Natural killer cell (primary cell): ENCODE measurements around the gene CCM2L. TPM values are rescaled to one million over a fixed set of nuclear protein-coding genes. Genes with fewer than 3 reads are reported as not detected.

Experiments used
- ATAC-seq, 3 donors: fragments of 150-1000 bp in 2 of 3; fragments of 200-7000 bp in 1 of 3; cut with Tn5 transposase; 1 replicate in 1 of 3; 2 replicates in 2 of 3; pipeline ENCODE4 v1.10.0; 2021; ENCODE audit warnings: mild to moderate bottlenecking in 2 of 3, moderate library complexity in 2 of 3
- DNase-seq, 2 donors: peaks; one replicate each; pipeline versions ENCODE4 v3.0.0 to v3.0.0-alpha.2; 2013 to 2021; ENCODE audit warnings: mixed read lengths in 1 of 2
- H3K27ac ChIP-seq: one replicate; pipeline ENCODE4 v1.5.1; 2013; ENCODE audit warnings: mild to moderate bottlenecking, low read length
- H3K27me3 ChIP-seq: one replicate; pipeline ENCODE4 v1.6.1; 2013; ENCODE audit warnings: low read length; ENCODE audit not compliant: control insufficient read depth, insufficient read depth
- H3K36me3 ChIP-seq: one replicate; pipeline ENCODE4 v1.6.1; 2013; ENCODE audit warnings: low read length; ENCODE audit not compliant: control insufficient read depth, insufficient read depth
- H3K4me1 ChIP-seq: one replicate; pipeline ENCODE4 v1.6.1; 2013; ENCODE audit warnings: low read length; ENCODE audit not compliant: control insufficient read depth, insufficient read depth
- H3K4me3 ChIP-seq: one replicate; pipeline ENCODE4 v1.5.1; 2013; ENCODE audit warnings: low read length
- H3K9me3 ChIP-seq: one replicate; pipeline ENCODE4 v1.6.1; 2013; ENCODE audit warnings: low read length; ENCODE audit not compliant: control insufficient read depth, insufficient read depth
- H3K27ac Mint-ChIP-seq, 2 donors: one replicate each; pipeline ENCODE4 v1.8.0; 2022; ENCODE audit warnings: mild to moderate bottlenecking in 2 of 2, mixed read lengths in 2 of 2, moderate library complexity in 1 of 2
- H3K27me3 Mint-ChIP-seq, 2 donors: one replicate each; pipeline ENCODE4 v1.8.0; 2022; ENCODE audit warnings: low read depth in 2 of 2, mixed read lengths in 2 of 2
- H3K36me3 Mint-ChIP-seq: one replicate; pipeline ENCODE4 v1.8.0; 2022; ENCODE audit warnings: mixed read lengths
- H3K4me1 Mint-ChIP-seq, 2 donors: one replicate each; pipeline ENCODE4 v1.8.0; 2022; ENCODE audit warnings: mixed read lengths in 2 of 2
- H3K4me3 Mint-ChIP-seq: one replicate; pipeline ENCODE4 v1.8.0; 2022; ENCODE audit warnings: mild to moderate bottlenecking, moderate library complexity, mixed read lengths
- H3K9me3 Mint-ChIP-seq, 2 donors: one replicate each; pipeline ENCODE4 v1.8.0; 2022; ENCODE audit warnings: mixed read lengths in 2 of 2
- CTCF ChIP-seq: fragments of 200-600 bp; IDR thresholded peaks from one replicate; pipeline ENCODE4 v1.8.0; 2022; ENCODE audit warnings: antibody characterized with exemption
- WGBS: methylation state at CpG from one replicate; pipeline ENCODE4 v1.1.7; 2013; ENCODE audit warnings: missing lambda C conversion rate; ENCODE audit not compliant: insufficient coverage; 5-methylcytosine and 5-hydroxymethylcytosine counted together
- intact Hi-C: fragments of 100-400 bp; cut with micrococcal nuclease; formaldehyde crosslinking; loops from one replicate; pipeline ENCODE4 v1.14.2; 2022
- total RNA-seq, 4 donors: library from RNA; stranded (reverse); fragments of 120-200 nt in 1 of 4; gene quantifications; one replicate each; pipeline versions ENCODE4 v1.2.3 to v1.2.4, GENCODE V29; 2013 to 2022

Gene CCM2L
- total RNA-seq, 3 donors from 2014 or later (not counting 1 experiment from before 2014, with no cell fraction given) = not detected

DNA sequence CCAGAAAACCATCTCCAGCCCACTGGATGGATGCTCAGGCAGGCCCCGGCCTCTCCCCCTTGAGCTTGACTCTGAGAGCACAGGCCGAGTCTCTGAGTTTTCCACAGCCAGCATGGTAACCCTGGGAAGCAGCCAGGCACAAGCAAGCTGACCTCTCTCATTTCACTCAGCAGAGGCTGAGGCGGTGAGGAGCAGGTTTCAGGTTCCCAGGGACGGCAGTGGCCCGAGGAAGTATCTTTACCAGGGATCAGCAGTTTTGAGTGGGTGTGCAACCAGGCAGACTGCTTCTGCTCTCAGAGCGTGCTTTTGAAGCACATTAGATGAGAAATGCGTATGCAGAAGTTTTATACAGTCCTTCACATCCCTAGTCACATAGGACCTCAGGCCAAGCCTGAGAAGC is 54.4 kb downstream of the CCM2L start:
- 91% methylated on average over 7 of the region's 7 CpGs for WGBS
- no peak for TF ChIP-seq CTCF
- Mint-ChIP-seq H3K4me1 (no peaks in the 10 kb centered on the region), H3K9me3 (no peaks in the 10 kb centered on the region), H3K27ac (no peak overlapping the region), H3K36me3 (no peaks in the 10 kb centered on the region), H3K4me3 (no peak overlapping the region), H3K27me3 (peaks cover 13 to 32% of the 10 kb centered on the region in 2 donors)
- intact Hi-C loops = no loop called here
- H3K27ac ChIP-seq = no peak overlapping the region
- H3K27me3 ChIP-seq = no peaks in the 10 kb centered on the region
- H3K4me1 ChIP-seq = peaks cover 4% of the 10 kb centered on the region
- ATAC-seq (no peak), DNase-seq (no peak)
- H3K4me3 ChIP-seq = no peak overlapping the region
- H3K9me3 ChIP-seq = no peaks in the 10 kb centered on the region
- H3K36me3 ChIP-seq = no peaks in the 10 kb centered on the region

GRCh38 chr20:32067234-32067821 is 57.1 kb downstream of the CCM2L start:
- no peak overlapping the region for H3K27ac ChIP-seq
- H3K27ac Mint-ChIP-seq = no peak overlapping the region
- WGBS = 87% methylated on average over 5 of the region's 6 CpGs

GRCh38 chr20:32068174-32068573 is 57.9 kb downstream of the CCM2L start:
- Histone ChIP-seq H3K36me3 (no peaks in the 10 kb centered on the region), H3K9me3 (no peaks in the 10 kb centered on the region), H3K27me3 (no peaks in the 10 kb centered on the region), H3K4me1 (peaks cover 8% of the 10 kb centered on the region), H3K4me3 (no peak overlapping the region), H3K27ac (no peak overlapping the region)
- Mint-ChIP-seq H3K4me3 (no peak overlapping the region), H3K4me1 (no peaks in the 10 kb centered on the region), H3K9me3 (no peaks in the 10 kb centered on the region), H3K27ac (no peak overlapping the region), H3K27me3 (peaks cover 0 to 9% of the 10 kb centered on the region in 2 donors), H3K36me3 (no peaks in the 10 kb centered on the region)
- TF ChIP-seq CTCF = no peak
- 100% methylated on average over 1 of the region's 2 CpGs for WGBS
- intact Hi-C loops = no loop called here
- DNase-seq (no peak), ATAC-seq (no peak)

More at GRCh38 chr20:32067234-32067821, 57.1 kb downstream of the CCM2L start:
- Histone ChIP-seq H3K4me3 (no peak overlapping the region), H3K4me1 (peaks cover 10% of the 10 kb centered on the region), H3K27me3 (no peaks in the 10 kb centered on the region), H3K36me3 (no peaks in the 10 kb centered on the region), H3K9me3 (no peaks in the 10 kb centered on the region)
- intact Hi-C loops = no loop called here
- no peak for ATAC-seq
- DNase-seq = no peak
- Mint-ChIP-seq H3K4me3 (no peak overlapping the region), H3K9me3 (no peaks in the 10 kb centered on the region), H3K27me3 (peaks cover 2 to 11% of the 10 kb centered on the region in 2 donors), H3K36me3 (no peaks in the 10 kb centered on the region), H3K4me1 (no peaks in the 10 kb centered on the region)
- TF ChIP-seq CTCF = no peak

- Histone ChIP-seq H3K27me3 (no peaks in the 10 kb centered on the region), H3K4me3 (no peak overlapping the region), H3K27ac (no peak overlapping the region), H3K4me1 (peaks cover 6% of the 10 kb centered on the region), H3K9me3 (no peaks in the 10 kb centered on the region), H3K36me3 (no peaks in the 10 kb centered on the region)
- Mint-ChIP-seq H3K36me3 (no peaks in the 10 kb centered on the region), H3K4me1 (no peaks in the 10 kb centered on the region), H3K27me3 (peaks cover 0 to 9% of the 10 kb centered on the region in 2 donors), H3K27ac (peak overlapping the region in 1 of 2 donors; percentile 42), H3K9me3 (no peaks in the 10 kb centered on the region), H3K4me3 (no peak overlapping the region)
- intact Hi-C loops = no loop called here
- no peak for TF ChIP-seq CTCF
- ATAC-seq = no peak
- DNase-seq = no peak
Observed at GRCh38 chr20:32069711-32070110, 59.5 kb downstream of the CCM2L start.
